OCI-LY1 (cell line): ENCODE results near the gene OPA1.

Experiments
- EZH2 ChIP-seq: fragments of 200-600 bp; sonication (generic), shearing (Covaris generic); IDR thresholded peaks from 2 replicates; pipeline ENCODE4 v1.8.0; 2017; ENCODE audit warnings: borderline replicate concordance, mixed run types, mild to moderate bottlenecking, antibody characterized with exemption, low read length, moderate library complexity, mixed read lengths
- TF ChIP-seq, protein P1 (sequence below): fragments of 200-600 bp; sonication (generic), shearing (Covaris generic); IDR thresholded peaks from 2 replicates; pipeline ENCODE4 v1.5.1; 2017; ENCODE audit warnings: mild to moderate bottlenecking, antibody characterized with exemption, low read length, moderate library complexity, mixed read lengths

- TF ChIP-seq, protein P1, sequence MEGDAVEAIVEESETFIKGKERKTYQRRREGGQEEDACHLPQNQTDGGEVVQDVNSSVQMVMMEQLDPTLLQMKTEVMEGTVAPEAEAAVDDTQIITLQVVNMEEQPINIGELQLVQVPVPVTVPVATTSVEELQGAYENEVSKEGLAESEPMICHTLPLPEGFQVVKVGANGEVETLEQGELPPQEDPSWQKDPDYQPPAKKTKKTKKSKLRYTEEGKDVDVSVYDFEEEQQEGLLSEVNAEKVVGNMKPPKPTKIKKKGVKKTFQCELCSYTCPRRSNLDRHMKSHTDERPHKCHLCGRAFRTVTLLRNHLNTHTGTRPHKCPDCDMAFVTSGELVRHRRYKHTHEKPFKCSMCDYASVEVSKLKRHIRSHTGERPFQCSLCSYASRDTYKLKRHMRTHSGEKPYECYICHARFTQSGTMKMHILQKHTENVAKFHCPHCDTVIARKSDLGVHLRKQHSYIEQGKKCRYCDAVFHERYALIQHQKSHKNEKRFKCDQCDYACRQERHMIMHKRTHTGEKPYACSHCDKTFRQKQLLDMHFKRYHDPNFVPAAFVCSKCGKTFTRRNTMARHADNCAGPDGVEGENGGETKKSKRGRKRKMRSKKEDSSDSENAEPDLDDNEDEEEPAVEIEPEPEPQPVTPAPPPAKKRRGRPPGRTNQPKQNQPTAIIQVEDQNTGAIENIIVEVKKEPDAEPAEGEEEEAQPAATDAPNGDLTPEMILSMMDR: no peak
- no peak for TF ChIP-seq EZH2
These were observed 115.3 kb downstream of the OPA1 start for GRCh38 chr3:193708270-193708669.
